Measurements from ENCODE around the gene SIK3.

DNA sequence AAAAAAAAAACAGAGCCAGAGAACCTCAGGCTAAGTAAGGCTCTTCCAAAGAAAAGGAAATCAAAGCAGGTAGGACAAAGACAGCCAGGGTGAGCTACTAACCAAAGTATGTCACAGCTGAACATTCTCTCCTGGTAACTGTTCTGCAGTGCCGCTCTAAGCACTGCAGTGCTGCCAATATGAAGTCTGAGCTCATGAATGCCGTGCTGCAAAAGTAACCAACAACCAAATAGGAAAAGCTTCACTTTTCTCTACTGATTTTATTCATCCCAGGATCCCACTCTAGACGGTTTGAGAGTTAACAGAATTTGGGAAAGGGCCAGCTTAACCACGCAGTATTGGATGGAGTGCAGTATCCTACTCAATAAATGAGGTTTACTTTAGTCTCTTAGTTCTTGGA lies 3.5 kb downstream of the SIK3 start:
- TF ChIP-seq POLR2A (IDR thresholded peaks at IDR 0.05): no peak
- TF ChIP-seq, protein P1, sequence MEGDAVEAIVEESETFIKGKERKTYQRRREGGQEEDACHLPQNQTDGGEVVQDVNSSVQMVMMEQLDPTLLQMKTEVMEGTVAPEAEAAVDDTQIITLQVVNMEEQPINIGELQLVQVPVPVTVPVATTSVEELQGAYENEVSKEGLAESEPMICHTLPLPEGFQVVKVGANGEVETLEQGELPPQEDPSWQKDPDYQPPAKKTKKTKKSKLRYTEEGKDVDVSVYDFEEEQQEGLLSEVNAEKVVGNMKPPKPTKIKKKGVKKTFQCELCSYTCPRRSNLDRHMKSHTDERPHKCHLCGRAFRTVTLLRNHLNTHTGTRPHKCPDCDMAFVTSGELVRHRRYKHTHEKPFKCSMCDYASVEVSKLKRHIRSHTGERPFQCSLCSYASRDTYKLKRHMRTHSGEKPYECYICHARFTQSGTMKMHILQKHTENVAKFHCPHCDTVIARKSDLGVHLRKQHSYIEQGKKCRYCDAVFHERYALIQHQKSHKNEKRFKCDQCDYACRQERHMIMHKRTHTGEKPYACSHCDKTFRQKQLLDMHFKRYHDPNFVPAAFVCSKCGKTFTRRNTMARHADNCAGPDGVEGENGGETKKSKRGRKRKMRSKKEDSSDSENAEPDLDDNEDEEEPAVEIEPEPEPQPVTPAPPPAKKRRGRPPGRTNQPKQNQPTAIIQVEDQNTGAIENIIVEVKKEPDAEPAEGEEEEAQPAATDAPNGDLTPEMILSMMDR (IDR thresholded peaks at IDR 0.05): peak in 1 of 12 donors; percentile 9

Measured in heart left ventricle (tissue), 13 donors.